HG03060 (cell line): ENCODE data around the gene LDLRAD4.

Experiments used
- ATAC-seq: cut with Tn5 transposase; IDR thresholded peaks from one replicate; pipeline ENCODE4 v1.9.1; 2021; ENCODE audit warnings: low read depth, moderate number of reproducible peaks; ENCODE audit not compliant: unreplicated experiment

The LDLRAD4 gene

GRCh38 chr18:13363359-13363758 is 144.8 kb downstream of the LDLRAD4 start:
- ATAC-seq: no peak

GRCh38 chr18:13364721-13365205 is 146.2 kb downstream of the LDLRAD4 start:
- no peak for ATAC-seq

GRCh38 chr18:13366131-13366530 is 147.6 kb downstream of the LDLRAD4 start:
- no peak for ATAC-seq

GRCh38 chr18:13366541-13366940 is 148.0 kb downstream of the LDLRAD4 start:
- ATAC-seq: no peak

GRCh38 chr18:13366962-13367892 is 148.7 kb downstream of the LDLRAD4 start:
- ATAC-seq: no peak

- ATAC-seq: no peak
Measured at GRCh38 chr18:13368080-13368813, 149.7 kb downstream of the LDLRAD4 start.

- ATAC-seq: no peak
Measured at GRCh38 chr18:13369353-13369752, 150.8 kb downstream of the LDLRAD4 start.

GRCh38 chr18:13369756-13370510 is 151.4 kb downstream of the LDLRAD4 start:
- no peak for ATAC-seq

GRCh38 chr18:13370995-13371625 is 152.6 kb downstream of the LDLRAD4 start:
- ATAC-seq: no peak

GRCh38 chr18:13371689-13372418 is 153.3 kb downstream of the LDLRAD4 start:
- no peak for ATAC-seq

- no peak for ATAC-seq
Measured at GRCh38 chr18:13372531-13372951, 154.0 kb downstream of the LDLRAD4 start.

- no peak for ATAC-seq
Measured at GRCh38 chr18:13374096-13374467, 155.5 kb downstream of the LDLRAD4 start.

GRCh38 chr18:13374468-13375301 is 156.1 kb downstream of the LDLRAD4 start:
- no peak for ATAC-seq

- peak; percentile 85 for ATAC-seq
Measured at GRCh38 chr18:13375302-13376255, 157.0 kb downstream of the LDLRAD4 start.

GRCh38 chr18:13376298-13376840 is 157.8 kb downstream of the LDLRAD4 start:
- ATAC-seq: no peak

GRCh38 chr18:13376841-13377351 is 158.3 kb downstream of the LDLRAD4 start:
- ATAC-seq: no peak

- ATAC-seq: no peak
Measured at GRCh38 chr18:13377496-13377895, 158.9 kb downstream of the LDLRAD4 start.
